A673 (cell line): ENCODE data around the gene SLC35B2. TPM values are rescaled to one million over a fixed set of nuclear protein-coding genes. Genes with fewer than 3 reads are reported as not detected.

Experiments used
- BruUV-seq: library from RNA; stranded (reverse); fragments of 400-500 nt; replicated peaks from 2 replicates; lab custom pipeline; 2021; lab: Mats Ljungman, UMichigan
- CTCF ChIA-PET: fragments of 300-600 bp; sonication (Branson Sonifier 250); formaldehyde crosslinking; loops from one replicate; lab custom pipeline; 2022; ENCODE audit warnings: antibody characterized with exemption; lab: Charles Lee
- POLR2A ChIA-PET: fragments of 300-600 bp; sonication (Branson Sonifier 250); formaldehyde crosslinking; loops from one replicate; lab custom pipeline; 2022; ENCODE audit warnings: antibody characterized with exemption; ENCODE audit not compliant: low non-redundant PET; lab: Charles Lee
- DNase-seq: peaks from one replicate; pipeline ENCODE4 v3.0.0-alpha.2; 2015; ENCODE audit warnings: low spot score
- H3K27ac ChIP-seq: fragments of 200-600 bp; sonication (generic); 2 replicates; pipeline ENCODE4 v1.5.1; 2016; ENCODE audit warnings: mixed run types, low read depth, mild to moderate bottlenecking, mixed read lengths, antibody characterized with exemption, low read length; ENCODE audit not compliant: poor library complexity, severe bottlenecking
- H3K27me3 ChIP-seq: fragments of 200-600 bp; sonication (generic); replicated peaks from 2 replicates; pipeline ENCODE4 v1.6.1; 2017; ENCODE audit warnings: mixed run types, low read depth, mild to moderate bottlenecking, mixed read lengths, antibody characterized with exemption, low read length; ENCODE audit not compliant: insufficient read depth, poor library complexity
- H3K36me3 ChIP-seq: fragments of 200-600 bp; sonication (generic); 2 replicates; pipeline ENCODE4 v1.6.1; 2016; ENCODE audit warnings: mixed run types, mild to moderate bottlenecking, mixed read lengths, antibody characterized with exemption, low read length; ENCODE audit not compliant: insufficient read depth, poor library complexity, severe bottlenecking
- H3K4me1 ChIP-seq: fragments of 200-600 bp; sonication (generic); 2 replicates; pipeline ENCODE4 v1.6.1; 2017; ENCODE audit warnings: mixed run types, mild to moderate bottlenecking, mixed read lengths, antibody characterized with exemption, low read length; ENCODE audit not compliant: insufficient read depth, poor library complexity, severe bottlenecking
- H3K4me3 ChIP-seq: fragments of 200-600 bp; sonication (generic); 2 replicates; pipeline ENCODE4 v1.5.1; 2016; ENCODE audit warnings: low read depth, mixed run types, mild to moderate bottlenecking, mixed read lengths, low read length; ENCODE audit not compliant: poor library complexity, severe bottlenecking
- H3K9me3 ChIP-seq: fragments of 200-600 bp; sonication (generic); 2 replicates; pipeline ENCODE4 v1.6.1; 2016; ENCODE audit warnings: mixed run types, low read depth, mild to moderate bottlenecking, mixed read lengths, antibody characterized with exemption, low read length; ENCODE audit not compliant: poor library complexity, severe bottlenecking
- EZH2 ChIP-seq: fragments of 200-600 bp; sonication (generic); IDR thresholded peaks from 2 replicates; pipeline ENCODE4 v1.6.1; 2017; ENCODE audit warnings: borderline replicate concordance, low read depth, mild to moderate bottlenecking, mixed read lengths, antibody characterized with exemption, low read length; ENCODE audit not compliant: poor library complexity, severe bottlenecking
- intact Hi-C: fragments of 100-400 bp; cut with micrococcal nuclease; formaldehyde crosslinking; loops from one replicate; pipeline ENCODE4 v1.10.0; 2022; ENCODE audit not compliant: unreplicated experiment
- total RNA-seq: library from RNA; stranded (reverse); gene quantifications from 2 replicates; pipeline ENCODE4 v1.2.3, GENCODE V29; 2021
- TF ChIP-seq, protein P1 (sequence below): fragments of 300-800, 200-600 bp; sonication (generic); conservative IDR thresholded peaks from 2 replicates; pipeline ENCODE4 v1.5.1; 2017; ENCODE audit warnings: low read depth, mild to moderate bottlenecking, antibody characterized with exemption, low read length, moderate library complexity, mixed read lengths

The SLC35B2 gene
- total RNA-seq, 1 experiment from 2014 or later, result 52.0 TPM

DNA sequence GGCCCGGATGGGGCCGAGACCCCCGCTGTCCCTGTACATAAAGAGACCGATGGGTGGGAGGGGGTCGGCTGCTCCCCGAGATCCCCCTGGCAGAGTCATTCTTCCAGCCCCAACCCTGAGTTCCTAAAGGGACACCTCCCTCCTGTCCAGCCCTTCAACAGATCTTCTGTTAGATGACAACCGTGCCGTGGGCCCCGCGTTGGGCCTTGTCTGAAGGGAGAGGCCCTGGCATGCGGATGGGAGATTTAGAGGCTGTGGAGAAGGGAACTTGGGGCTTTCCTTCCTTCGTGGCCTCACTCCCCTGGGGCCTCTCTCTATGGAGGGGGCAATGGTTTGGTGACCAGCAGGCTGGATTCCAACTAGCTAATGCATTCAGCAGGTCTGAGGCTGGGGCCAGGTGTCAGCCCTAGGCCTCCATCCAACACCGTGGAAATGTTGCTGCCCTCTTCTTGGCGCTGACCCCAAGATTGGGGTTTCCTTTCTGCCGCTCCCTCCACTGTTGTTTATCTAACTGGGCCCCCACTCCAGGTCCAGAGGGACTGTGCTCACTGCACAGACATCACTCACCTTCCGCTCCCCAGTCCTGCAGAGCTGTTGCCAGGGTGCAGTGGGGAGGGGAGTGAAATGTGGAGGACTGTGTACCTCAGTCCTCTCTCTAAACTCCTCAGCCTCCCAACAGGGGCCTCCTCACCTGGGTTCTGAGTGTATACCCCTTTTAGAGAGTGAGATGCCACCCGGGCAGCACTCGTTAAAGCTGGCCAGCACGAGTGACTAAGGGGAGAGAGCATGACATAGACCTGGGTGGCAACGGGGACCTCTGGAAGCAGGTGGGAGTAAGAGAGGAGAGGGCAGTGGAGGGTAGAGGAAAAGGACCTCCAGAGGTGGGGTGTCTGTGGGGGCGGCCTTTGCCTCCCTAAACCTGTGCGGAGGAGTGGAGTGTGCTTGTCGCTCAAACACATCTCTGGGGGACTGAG is 19.6 kb upstream of the SLC35B2 start:
- intact Hi-C loops, result no loop called here
- Histone ChIP-seq H3K27me3 (no peaks in the 10 kb centered on the region), H3K9me3 (no peaks in the 10 kb centered on the region), H3K27ac (no peak overlapping the region), H3K36me3 (no peaks in the 10 kb centered on the region), H3K4me1 (peaks cover 6% of the 10 kb centered on the region), H3K4me3 (no peak overlapping the region)
- ChIA-PET POLR2A (no interaction called here), CTCF (no interaction called here)
- no TSS peak for BruUV-seq
- no peak for TF ChIP-seq EZH2
- TF ChIP-seq, protein P1, sequence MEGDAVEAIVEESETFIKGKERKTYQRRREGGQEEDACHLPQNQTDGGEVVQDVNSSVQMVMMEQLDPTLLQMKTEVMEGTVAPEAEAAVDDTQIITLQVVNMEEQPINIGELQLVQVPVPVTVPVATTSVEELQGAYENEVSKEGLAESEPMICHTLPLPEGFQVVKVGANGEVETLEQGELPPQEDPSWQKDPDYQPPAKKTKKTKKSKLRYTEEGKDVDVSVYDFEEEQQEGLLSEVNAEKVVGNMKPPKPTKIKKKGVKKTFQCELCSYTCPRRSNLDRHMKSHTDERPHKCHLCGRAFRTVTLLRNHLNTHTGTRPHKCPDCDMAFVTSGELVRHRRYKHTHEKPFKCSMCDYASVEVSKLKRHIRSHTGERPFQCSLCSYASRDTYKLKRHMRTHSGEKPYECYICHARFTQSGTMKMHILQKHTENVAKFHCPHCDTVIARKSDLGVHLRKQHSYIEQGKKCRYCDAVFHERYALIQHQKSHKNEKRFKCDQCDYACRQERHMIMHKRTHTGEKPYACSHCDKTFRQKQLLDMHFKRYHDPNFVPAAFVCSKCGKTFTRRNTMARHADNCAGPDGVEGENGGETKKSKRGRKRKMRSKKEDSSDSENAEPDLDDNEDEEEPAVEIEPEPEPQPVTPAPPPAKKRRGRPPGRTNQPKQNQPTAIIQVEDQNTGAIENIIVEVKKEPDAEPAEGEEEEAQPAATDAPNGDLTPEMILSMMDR, result no peak
- DNase-seq, result no peak

- BruUV-seq, result no TSS peak
- H3K9me3 ChIP-seq, result no peaks in the 10 kb centered on the region
- H3K4me3 ChIP-seq, result no peak overlapping the region
- no peak overlapping the region for H3K27ac ChIP-seq
- intact Hi-C loops, result no loop called here
- POLR2A ChIA-PET, result no interaction called here
- no peak for DNase-seq
- CTCF ChIA-PET, result no interaction called here
- peaks cover 6% of the 10 kb centered on the region for H3K4me1 ChIP-seq
- H3K36me3 ChIP-seq, result no peaks in the 10 kb centered on the region
- H3K27me3 ChIP-seq, result no peaks in the 10 kb centered on the region
- TF ChIP-seq, protein P1, result no peak
- TF ChIP-seq EZH2, result no peak
Observed at GRCh38 chr6:44275749-44276648, 18.7 kb upstream of the SLC35B2 start.

- ChIA-PET POLR2A (no interaction called here), CTCF (no interaction called here)
- no peaks in the 10 kb centered on the region for H3K36me3 ChIP-seq
- no peak for DNase-seq
- H3K4me1 ChIP-seq, result peaks cover 6% of the 10 kb centered on the region
- H3K9me3 ChIP-seq, result no peaks in the 10 kb centered on the region
- TF ChIP-seq, protein P1, result no peak
- no peak for TF ChIP-seq EZH2
- H3K27me3 ChIP-seq, result no peaks in the 10 kb centered on the region
- no TSS peak for BruUV-seq
- no peak overlapping the region for H3K27ac ChIP-seq
- H3K4me3 ChIP-seq, result no peak overlapping the region
- intact Hi-C loops, result no loop called here
Observed at GRCh38 chr6:44275271-44275748, 18.0 kb upstream of the SLC35B2 start.
